IMR-90 (cell line): ENCODE measurements around the gene SDK1.

ENCODE experiments used
- MAFK ChIP-seq: IDR thresholded peaks from 2 replicates; pipeline ENCODE4 v1.6.1; 2012; ENCODE audit warnings: low read depth, low read length, improper control_type of control experiment
- POLR2A ChIP-seq: IDR thresholded peaks from 2 replicates; pipeline ENCODE4 v1.6.1; 2012; ENCODE audit warnings: mild to moderate bottlenecking, low read depth, low read length
- RAD21 ChIP-seq: IDR thresholded peaks from 2 replicates; pipeline ENCODE4 v1.6.1; 2012; ENCODE audit warnings: low read length, improper control_type of control experiment
- TF ChIP-seq, protein P1 (sequence below): conservative IDR thresholded peaks from 2 replicates; pipeline ENCODE4 v1.5.1; 2012; ENCODE audit warnings: mild to moderate bottlenecking, low read depth, low read length, improper control_type of control experiment
- TF ChIP-seq, protein P2 (sequence below): fragments of 150-350 bp; IDR thresholded peaks from 2 replicates; pipeline ENCODE4 v1.6.1; 2017; ENCODE audit warnings: mild to moderate bottlenecking, antibody characterized with exemption, low read length, low read depth

DNA sequence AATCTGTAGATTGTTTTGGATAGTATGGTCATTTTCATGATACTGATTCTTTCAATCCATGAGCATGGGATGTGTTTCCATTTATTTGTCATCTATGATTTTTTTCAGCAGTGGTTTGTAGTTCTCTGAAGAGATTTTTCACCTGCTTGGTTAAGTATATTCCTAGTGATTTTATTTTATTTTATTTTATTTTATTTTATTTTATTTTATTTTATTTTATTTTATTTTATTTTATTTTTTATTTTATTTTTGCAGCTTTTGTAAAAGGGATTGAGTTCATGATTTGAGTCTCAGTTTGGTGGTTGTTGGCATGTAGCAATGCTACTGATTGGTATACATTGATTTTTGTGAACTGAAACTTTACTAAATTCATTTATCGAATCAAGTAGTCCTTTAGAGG is 404.2 kb downstream of the SDK1 start:
- TF ChIP-seq, protein P1, sequence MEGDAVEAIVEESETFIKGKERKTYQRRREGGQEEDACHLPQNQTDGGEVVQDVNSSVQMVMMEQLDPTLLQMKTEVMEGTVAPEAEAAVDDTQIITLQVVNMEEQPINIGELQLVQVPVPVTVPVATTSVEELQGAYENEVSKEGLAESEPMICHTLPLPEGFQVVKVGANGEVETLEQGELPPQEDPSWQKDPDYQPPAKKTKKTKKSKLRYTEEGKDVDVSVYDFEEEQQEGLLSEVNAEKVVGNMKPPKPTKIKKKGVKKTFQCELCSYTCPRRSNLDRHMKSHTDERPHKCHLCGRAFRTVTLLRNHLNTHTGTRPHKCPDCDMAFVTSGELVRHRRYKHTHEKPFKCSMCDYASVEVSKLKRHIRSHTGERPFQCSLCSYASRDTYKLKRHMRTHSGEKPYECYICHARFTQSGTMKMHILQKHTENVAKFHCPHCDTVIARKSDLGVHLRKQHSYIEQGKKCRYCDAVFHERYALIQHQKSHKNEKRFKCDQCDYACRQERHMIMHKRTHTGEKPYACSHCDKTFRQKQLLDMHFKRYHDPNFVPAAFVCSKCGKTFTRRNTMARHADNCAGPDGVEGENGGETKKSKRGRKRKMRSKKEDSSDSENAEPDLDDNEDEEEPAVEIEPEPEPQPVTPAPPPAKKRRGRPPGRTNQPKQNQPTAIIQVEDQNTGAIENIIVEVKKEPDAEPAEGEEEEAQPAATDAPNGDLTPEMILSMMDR, result no peak
- TF ChIP-seq, protein P2, sequence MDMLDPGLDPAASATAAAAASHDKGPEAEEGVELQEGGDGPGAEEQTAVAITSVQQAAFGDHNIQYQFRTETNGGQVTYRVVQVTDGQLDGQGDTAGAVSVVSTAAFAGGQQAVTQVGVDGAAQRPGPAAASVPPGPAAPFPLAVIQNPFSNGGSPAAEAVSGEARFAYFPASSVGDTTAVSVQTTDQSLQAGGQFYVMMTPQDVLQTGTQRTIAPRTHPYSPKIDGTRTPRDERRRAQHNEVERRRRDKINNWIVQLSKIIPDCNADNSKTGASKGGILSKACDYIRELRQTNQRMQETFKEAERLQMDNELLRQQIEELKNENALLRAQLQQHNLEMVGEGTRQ, result no peak
- TF ChIP-seq POLR2A (no peak), RAD21 (no peak), MAFK (no peak)
